Measurements from ENCODE around the gene EEF1E1. TPM values are rescaled to one million over a fixed set of nuclear protein-coding genes. Genes with fewer than 3 reads are reported as not detected.

Gene EEF1E1
- total and polyA plus RNA-seq, 2 donors (not counting 1 experiment from before 2014, with no cell fraction given): 38.1 to 50.7 TPM

- Histone ChIP-seq H3K27me3 (ENCODE audit: control insufficient read depth, insufficient read depth, low read length) (no peaks in the 10 kb centered on the region), H3K4me2 (ENCODE audit: extremely low read depth, insufficient read depth, low read length) (no peak overlapping the region), H3K4me3 (replicated peaks in 1 of 4; ENCODE audit: control extremely low read depth in 1 of 4, insufficient read depth in 1 of 4, low read depth in 3 of 4, low read length in 4 of 4) (no peak overlapping the region), H4K20me1 (ENCODE audit: control insufficient read depth, extremely low read depth, insufficient read depth, low read length) (no peaks in the 10 kb centered on the region), H3K27ac (ENCODE audit: insufficient read depth, low read length) (no peak overlapping the region), H3K9me3 (ENCODE audit: control insufficient read depth, insufficient read depth, low read depth, low read length) (no peaks in the 10 kb centered on the region), H3K79me2 (ENCODE audit: control insufficient read depth, insufficient read depth, low read length) (no peaks in the 10 kb centered on the region), H3K36me3 (ENCODE audit: control insufficient read depth, insufficient read depth, low read length) (no peaks in the 10 kb centered on the region), H2AFZ (ENCODE audit: low read length) (no peak overlapping the region), H3K4me1 (ENCODE audit: control insufficient read depth, extremely low read depth, insufficient read depth, low read length) (no peaks in the 10 kb centered on the region), H3K9ac (ENCODE audit: insufficient read depth, low read length) (no peak overlapping the region)
- no peak for TF ChIP-seq EZH2 (IDR thresholded peaks at IDR 0.05; ENCODE audit: low read length, missing control alignments)
- no peak for TF ChIP-seq CTCF (conservative IDR thresholded peaks at IDR 0.05 in 1 of 2, IDR thresholded peaks at IDR 0.05 in 1 of 2; ENCODE audit: low read depth in 1 of 2, low read length in 2 of 2)
- no peak for DNase-seq (ENCODE audit: low read depth in 2 of 2)
Observed at GRCh38 chr6:8132130-8132529, 29.8 kb upstream of the EEF1E1 start.

GRCh38 chr6:8131265-8131897 is 29.0 kb upstream of the EEF1E1 start:
- H3K4me3 ChIP-seq (replicated peaks in 1 of 4; ENCODE audit: control extremely low read depth in 1 of 4, insufficient read depth in 1 of 4, low read depth in 3 of 4, low read length in 4 of 4): no peak overlapping the region
- no peaks in the 10 kb centered on the region for H4K20me1 ChIP-seq (ENCODE audit: control insufficient read depth, extremely low read depth, insufficient read depth, low read length)
- no peaks in the 10 kb centered on the region for H3K36me3 ChIP-seq (ENCODE audit: control insufficient read depth, insufficient read depth, low read length)
- no peaks in the 10 kb centered on the region for H3K9me3 ChIP-seq (ENCODE audit: control insufficient read depth, insufficient read depth, low read depth, low read length)
- TF ChIP-seq EZH2 (IDR thresholded peaks at IDR 0.05; ENCODE audit: low read length, missing control alignments): no peak
- peak; percentile 67 to 74 for TF ChIP-seq CTCF (conservative IDR thresholded peaks at IDR 0.05 in 1 of 2, IDR thresholded peaks at IDR 0.05 in 1 of 2; ENCODE audit: low read depth in 1 of 2, low read length in 2 of 2)
- H3K4me1 ChIP-seq (ENCODE audit: control insufficient read depth, extremely low read depth, insufficient read depth, low read length): no peaks in the 10 kb centered on the region
- no peaks in the 10 kb centered on the region for H3K27me3 ChIP-seq (ENCODE audit: control insufficient read depth, insufficient read depth, low read length)
- DNase-seq (ENCODE audit: low read depth in 2 of 2): peak; percentile 42 to 74
- H2AFZ ChIP-seq (ENCODE audit: low read length): no peak overlapping the region
- H3K27ac ChIP-seq (ENCODE audit: insufficient read depth, low read length): no peak overlapping the region
- no peak overlapping the region for H3K4me2 ChIP-seq (ENCODE audit: extremely low read depth, insufficient read depth, low read length)
- H3K9ac ChIP-seq (ENCODE audit: insufficient read depth, low read length): no peak overlapping the region
- H3K79me2 ChIP-seq (ENCODE audit: control insufficient read depth, insufficient read depth, low read length): no peaks in the 10 kb centered on the region

GRCh38 chr6:8130399-8130798 is 28.1 kb upstream of the EEF1E1 start:
- Histone ChIP-seq H3K79me2 (ENCODE audit: control insufficient read depth, insufficient read depth, low read length) (no peaks in the 10 kb centered on the region), H2AFZ (ENCODE audit: low read length) (no peak overlapping the region), H3K9me3 (ENCODE audit: control insufficient read depth, insufficient read depth, low read depth, low read length) (no peaks in the 10 kb centered on the region), H4K20me1 (ENCODE audit: control insufficient read depth, extremely low read depth, insufficient read depth, low read length) (no peaks in the 10 kb centered on the region), H3K27me3 (ENCODE audit: control insufficient read depth, insufficient read depth, low read length) (no peaks in the 10 kb centered on the region), H3K4me1 (ENCODE audit: control insufficient read depth, extremely low read depth, insufficient read depth, low read length) (no peaks in the 10 kb centered on the region), H3K4me3 (replicated peaks in 1 of 4; ENCODE audit: control extremely low read depth in 1 of 4, insufficient read depth in 1 of 4, low read depth in 3 of 4, low read length in 4 of 4) (no peak overlapping the region), H3K36me3 (ENCODE audit: control insufficient read depth, insufficient read depth, low read length) (no peaks in the 10 kb centered on the region), H3K9ac (ENCODE audit: insufficient read depth, low read length) (no peak overlapping the region), H3K4me2 (ENCODE audit: extremely low read depth, insufficient read depth, low read length) (no peak overlapping the region), H3K27ac (ENCODE audit: insufficient read depth, low read length) (no peak overlapping the region)
- TF ChIP-seq CTCF (conservative IDR thresholded peaks at IDR 0.05 in 1 of 2, IDR thresholded peaks at IDR 0.05 in 1 of 2; ENCODE audit: low read depth in 1 of 2, low read length in 2 of 2) (no peak), EZH2 (IDR thresholded peaks at IDR 0.05; ENCODE audit: low read length, missing control alignments) (no peak)
- DNase-seq (ENCODE audit: low read depth in 2 of 2): peak in 1 of 2 donors; percentile 32

Measured in fibroblast of lung (primary cell).